GM18505 (cell line): Measurements from ENCODE around the gene BHLHE40.
A peak's percentile ranks its signal among the peaks of the same experiment; 100 is the strongest.

Experiments
- ATAC-seq: cut with Tn5 transposase; IDR thresholded peaks from one replicate; pipeline ENCODE4 v1.9.1; 2021; ENCODE audit not compliant: unreplicated experiment
- POLR2A ChIP-seq: IDR thresholded peaks from 4 replicates; pipeline ENCODE4 v1.6.1; 2011; ENCODE audit warnings: borderline replicate concordance; ENCODE audit not compliant: insufficient read depth, insufficient read length; ENCODE audit errors: extremely low read depth

BHLHE40 gene

DNA sequence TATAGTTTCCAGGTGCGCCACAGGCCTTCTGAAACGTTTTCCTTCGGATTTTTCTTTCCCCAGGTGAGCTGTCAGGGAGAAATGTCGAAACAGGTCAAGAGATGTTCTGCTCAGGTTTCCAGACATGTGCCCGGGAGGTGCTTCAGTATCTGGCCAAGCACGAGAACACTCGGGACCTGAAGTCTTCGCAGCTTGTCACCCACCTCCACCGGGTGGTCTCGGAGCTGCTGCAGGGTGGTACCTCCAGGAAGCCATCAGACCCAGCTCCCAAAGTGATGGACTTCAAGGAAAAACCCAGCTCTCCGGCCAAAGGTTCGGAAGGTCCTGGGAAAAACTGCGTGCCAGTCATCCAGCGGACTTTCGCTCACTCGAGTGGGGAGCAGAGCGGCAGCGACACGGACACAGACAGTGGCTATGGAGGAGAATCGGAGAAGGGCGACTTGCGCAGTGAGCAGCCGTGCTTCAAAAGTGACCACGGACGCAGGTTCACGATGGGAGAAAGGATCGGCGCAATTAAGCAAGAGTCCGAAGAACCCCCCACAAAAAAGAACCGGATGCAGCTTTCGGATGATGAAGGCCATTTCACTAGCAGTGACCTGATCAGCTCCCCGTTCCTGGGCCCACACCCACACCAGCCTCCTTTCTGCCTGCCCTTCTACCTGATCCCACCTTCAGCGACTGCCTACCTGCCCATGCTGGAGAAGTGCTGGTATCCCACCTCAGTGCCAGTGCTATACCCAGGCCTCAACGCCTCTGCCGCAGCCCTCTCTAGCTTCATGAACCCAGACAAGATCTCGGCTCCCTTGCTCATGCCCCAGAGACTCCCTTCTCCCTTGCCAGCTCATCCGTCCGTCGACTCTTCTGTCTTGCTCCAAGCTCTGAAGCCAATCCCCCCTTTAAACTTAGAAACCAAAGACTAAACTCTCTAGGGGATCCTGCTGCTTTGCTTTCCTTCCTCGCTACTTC, 3.8 kb downstream of the BHLHE40 start:
- no peak for ATAC-seq

GRCh38 chr3:4983739-4984510, 4.7 kb downstream of the BHLHE40 start:
- peak; percentile 54 for ATAC-seq
- TF ChIP-seq POLR2A: peak; percentile 86

More for the DNA sequence above, 3.8 kb downstream of the BHLHE40 start:
- TF ChIP-seq POLR2A: peak; percentile 28

- no peak for ATAC-seq
- no peak for TF ChIP-seq POLR2A
These were observed 5.3 kb downstream of the BHLHE40 start for GRCh38 chr3:4984511-4984864.

GRCh38 chr3:4985330-4986174, 6.3 kb downstream of the BHLHE40 start:
- TF ChIP-seq POLR2A: peak; percentile 38

DNA sequence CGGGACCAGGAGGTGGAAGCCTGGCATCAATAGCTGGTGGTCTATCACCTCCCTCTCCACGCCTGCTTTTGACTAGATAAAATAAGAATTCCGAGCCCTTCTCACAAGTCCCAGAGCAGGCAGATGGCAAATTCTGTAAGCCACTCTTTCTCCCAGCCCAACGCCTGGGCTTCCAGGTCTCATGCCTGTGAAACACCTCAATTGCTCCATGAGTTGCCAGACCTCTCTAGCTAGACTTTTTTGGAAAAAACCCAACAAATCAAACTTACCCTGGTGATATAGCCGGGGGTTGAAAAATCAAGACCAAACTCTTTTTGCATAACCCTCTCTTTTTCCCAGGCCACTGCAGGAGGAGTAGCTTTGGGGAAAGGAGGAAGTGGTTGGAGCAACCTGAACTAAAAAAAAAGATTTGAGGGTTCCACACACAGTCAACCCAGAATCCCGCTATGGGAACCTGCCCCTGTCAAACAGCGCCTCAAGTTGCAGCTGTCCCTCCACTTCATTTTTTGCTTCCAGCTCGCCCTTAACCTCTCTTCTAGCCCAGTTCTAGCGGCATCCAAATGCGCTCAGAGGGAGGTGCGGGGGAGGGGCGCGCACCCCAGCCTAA, 7.0 kb downstream of the BHLHE40 start:
- ATAC-seq: peak; percentile 26
- no peak for TF ChIP-seq POLR2A

More at GRCh38 chr3:4985330-4986174, 6.3 kb downstream of the BHLHE40 start:
- no peak for ATAC-seq

- TF ChIP-seq POLR2A: peak; percentile 79
These were observed 7.7 kb downstream of the BHLHE40 start for GRCh38 chr3:4986782-4987537.

DNA sequence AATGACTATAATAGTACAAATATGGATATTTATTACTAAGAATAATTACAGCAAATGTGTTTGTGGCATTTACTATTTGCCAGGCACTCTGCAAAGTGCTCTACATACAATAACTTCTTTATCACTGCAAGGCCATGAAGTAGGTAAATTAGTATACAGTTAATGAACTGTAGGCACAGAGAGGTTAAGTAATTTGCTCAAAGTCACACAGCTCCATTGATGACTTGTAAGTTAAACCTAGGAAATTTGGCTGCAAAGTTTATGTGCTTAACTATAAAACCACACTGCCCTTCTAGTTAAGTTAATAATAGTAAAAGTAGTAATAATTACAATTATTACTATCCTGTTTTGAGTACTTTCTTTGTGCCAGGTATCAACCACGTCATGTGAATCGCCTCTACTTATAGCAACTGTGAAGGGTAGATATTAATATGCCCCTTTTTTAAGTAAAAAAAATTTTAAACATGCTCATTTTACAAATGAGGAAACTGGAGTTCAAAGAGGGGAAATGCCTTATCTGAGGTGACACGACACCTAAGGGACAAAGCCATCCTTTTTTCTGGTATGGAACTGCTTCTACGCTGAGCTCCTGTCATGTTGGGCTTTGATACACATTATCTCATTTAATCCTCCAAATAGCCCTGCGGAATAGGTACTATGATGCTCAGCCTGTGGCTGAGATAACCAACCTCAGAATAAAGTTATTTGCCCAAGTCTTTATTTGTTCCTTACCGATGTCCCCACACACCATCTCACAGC, 8.5 kb downstream of the BHLHE40 start:
- no peak for TF ChIP-seq POLR2A
- ATAC-seq: no peak

More at GRCh38 chr3:4986782-4987537, 7.7 kb downstream of the BHLHE40 start:
- ATAC-seq: peak; percentile 45

DNA sequence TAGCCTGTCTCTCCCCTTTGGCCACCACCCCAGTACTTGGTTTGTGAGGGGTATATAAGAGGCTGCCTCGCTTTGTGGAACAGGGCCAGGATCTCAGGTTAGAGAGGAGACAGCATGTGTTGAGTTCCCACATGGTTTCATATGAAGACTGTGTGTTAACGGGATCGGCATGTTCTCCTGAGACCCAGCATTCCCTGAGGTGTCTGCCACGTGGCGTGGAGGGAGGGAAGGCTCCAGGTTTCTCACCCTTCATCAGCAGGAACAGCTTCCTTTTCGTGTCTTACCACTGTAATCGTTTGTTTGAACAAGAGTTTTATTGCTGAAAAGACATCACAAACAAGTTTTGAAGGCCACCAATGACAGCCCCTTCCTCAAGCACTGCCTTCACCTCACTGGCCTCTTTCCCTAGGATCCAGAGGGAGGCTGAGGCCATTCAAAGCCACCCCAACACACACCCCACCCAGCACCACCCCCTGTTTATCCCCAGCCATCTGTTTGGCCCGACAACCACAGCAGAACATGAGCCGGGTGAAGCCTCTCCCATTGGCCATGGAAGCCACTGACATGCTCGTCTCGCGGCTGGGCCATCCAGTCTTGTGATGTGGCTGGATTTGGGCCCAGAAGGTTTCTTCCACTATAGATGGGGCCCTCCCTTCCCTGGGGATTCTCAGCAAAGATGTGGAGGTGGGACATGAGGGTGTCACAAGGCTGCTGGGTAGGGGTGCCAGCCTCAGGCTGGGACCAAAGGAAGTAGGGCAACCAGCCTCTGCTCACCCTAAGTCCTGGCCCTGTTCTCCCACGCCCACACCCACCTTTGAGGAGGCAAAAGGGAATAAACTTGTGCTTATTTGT, 10.0 kb downstream of the BHLHE40 start:
- ATAC-seq: no peak
- TF ChIP-seq POLR2A: no peak

- no peak for TF ChIP-seq POLR2A
- ATAC-seq: no peak
These were observed 10.8 kb downstream of the BHLHE40 start for GRCh38 chr3:4990069-4990468.

DNA sequence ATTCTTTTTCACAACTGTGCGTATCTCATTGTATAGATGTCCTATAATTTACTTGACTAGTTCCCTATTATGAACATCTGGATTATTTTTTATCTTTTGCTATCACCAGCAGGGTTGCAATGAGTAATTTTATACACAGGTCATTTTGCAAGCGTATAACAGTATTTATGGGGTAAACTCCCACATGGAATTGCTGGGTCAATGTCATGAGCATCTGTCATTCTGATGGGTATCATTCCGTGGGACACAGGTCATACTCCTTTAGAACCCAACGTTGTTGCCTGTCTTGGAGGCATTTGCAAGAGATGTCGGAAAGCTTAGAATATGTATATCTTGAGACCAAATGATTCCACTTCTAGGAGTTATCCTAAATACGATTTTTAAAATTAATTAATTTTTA, 12.9 kb downstream of the BHLHE40 start:
- no peak for ATAC-seq
- TF ChIP-seq POLR2A: no peak
